ENCODE results near the gene NCOA4. TPM values are rescaled to one million over a fixed set of nuclear protein-coding genes. Genes with fewer than 3 reads are reported as not detected.

NCOA4 gene
- total RNA-seq, 2 donors from 2014 or later = 60.2 to 80.1 TPM

DNA sequence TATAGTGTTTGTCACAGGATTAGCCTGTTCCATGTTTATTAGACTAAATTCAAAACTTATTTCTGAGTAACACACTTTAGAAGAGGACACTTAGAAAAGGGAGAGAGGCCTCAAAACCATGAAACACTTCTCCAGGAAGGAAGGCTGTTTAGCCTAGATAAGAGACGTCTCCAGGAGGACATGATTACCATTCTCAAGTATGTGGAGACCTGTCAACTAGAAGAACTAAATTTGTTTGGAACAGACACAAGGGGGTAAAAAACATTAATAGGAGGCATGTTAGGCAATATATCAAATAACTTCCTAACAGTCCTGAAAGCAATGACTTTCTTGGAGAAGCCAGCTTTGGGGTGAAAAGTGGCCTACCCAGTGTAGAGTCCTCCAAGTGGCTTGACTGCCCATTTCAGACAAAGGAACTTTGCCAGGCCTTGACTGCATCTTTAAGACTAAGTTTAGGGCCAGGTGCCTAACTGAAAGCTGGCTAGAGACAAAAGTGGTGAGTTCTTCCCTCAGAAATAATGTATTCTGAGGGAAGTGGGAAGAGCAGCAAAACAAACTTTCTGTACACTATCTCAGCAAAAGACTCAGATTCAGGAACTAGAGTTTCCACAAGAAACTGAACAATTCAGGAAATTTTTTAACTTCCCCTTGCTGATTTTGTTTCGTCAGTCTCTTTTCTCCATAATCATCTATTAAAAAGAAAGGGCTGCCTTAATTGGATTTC, 11.8 kb downstream of the NCOA4 start:
- H3K27ac ChIP-seq = peak overlapping the region in 3 of 4 donors; percentile 23 to 55 (median 40)

DNA sequence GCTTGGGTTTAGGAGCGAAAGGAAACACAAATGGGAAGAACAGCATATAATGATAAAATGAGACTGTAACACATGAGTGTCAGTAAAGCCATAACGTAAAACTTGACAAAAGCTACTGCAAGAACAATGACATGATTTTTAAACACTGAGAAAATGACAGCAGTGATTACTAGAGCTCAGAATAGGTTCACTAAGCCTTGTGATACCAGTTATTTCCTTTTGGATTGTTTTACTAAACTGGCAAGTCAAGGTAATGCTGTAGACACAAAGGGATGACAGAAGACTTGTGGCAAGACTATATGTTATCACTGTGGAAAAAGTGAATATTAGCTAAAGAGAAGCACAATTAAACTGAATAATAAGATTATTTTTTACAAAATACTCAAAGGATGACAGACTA, 12.7 kb downstream of the NCOA4 start:
- TF ChIP-seq, protein P1, sequence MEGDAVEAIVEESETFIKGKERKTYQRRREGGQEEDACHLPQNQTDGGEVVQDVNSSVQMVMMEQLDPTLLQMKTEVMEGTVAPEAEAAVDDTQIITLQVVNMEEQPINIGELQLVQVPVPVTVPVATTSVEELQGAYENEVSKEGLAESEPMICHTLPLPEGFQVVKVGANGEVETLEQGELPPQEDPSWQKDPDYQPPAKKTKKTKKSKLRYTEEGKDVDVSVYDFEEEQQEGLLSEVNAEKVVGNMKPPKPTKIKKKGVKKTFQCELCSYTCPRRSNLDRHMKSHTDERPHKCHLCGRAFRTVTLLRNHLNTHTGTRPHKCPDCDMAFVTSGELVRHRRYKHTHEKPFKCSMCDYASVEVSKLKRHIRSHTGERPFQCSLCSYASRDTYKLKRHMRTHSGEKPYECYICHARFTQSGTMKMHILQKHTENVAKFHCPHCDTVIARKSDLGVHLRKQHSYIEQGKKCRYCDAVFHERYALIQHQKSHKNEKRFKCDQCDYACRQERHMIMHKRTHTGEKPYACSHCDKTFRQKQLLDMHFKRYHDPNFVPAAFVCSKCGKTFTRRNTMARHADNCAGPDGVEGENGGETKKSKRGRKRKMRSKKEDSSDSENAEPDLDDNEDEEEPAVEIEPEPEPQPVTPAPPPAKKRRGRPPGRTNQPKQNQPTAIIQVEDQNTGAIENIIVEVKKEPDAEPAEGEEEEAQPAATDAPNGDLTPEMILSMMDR (IDR thresholded peaks at IDR 0.05) = no peak
- TF ChIP-seq POLR2A (IDR thresholded peaks at IDR 0.05) = no peak
- H3K27me3 ChIP-seq = no peaks in the 10 kb centered on the region
- peak overlapping the region in 1 of 4 donors; percentile 55 for H3K27ac ChIP-seq
- ATAC-seq = no peak
- 70 to 71% methylated on average over 2 of the region's 2 CpGs for WGBS, 2 donors
- intact Hi-C loops (cut with DNase I) = no loop called here
- H3K4me1 ChIP-seq = peaks cover 49% of the 10 kb centered on the region
- H3K9me3 ChIP-seq = no peaks in the 10 kb centered on the region
- H3K4me3 ChIP-seq = no peak overlapping the region
- no peak for DNase-seq
- peaks cover 10 to 14% of the 10 kb centered on the region in 2 donors for H3K36me3 ChIP-seq (replicated peaks in 1 of 2; ENCODE audit: insufficient read depth in 1 of 2, low read depth in 2 of 2)

More for the DNA sequence above, 11.8 kb downstream of the NCOA4 start:
- Histone ChIP-seq H3K27me3 (no peaks in the 10 kb centered on the region), H3K36me3 (replicated peaks in 1 of 2; ENCODE audit: insufficient read depth in 1 of 2, low read depth in 2 of 2) (peaks cover 3 to 8% of the 10 kb centered on the region in 2 donors), H3K4me3 (no peak overlapping the region), H3K4me1 (peaks cover 53% of the 10 kb centered on the region), H3K9me3 (no peaks in the 10 kb centered on the region)
- TF ChIP-seq, protein P1 (IDR thresholded peaks at IDR 0.05) = no peak
- TF ChIP-seq POLR2A (IDR thresholded peaks at IDR 0.05) = no peak
- ATAC-seq = no peak
- intact Hi-C loops (cut with DNase I) = no loop called here
- no peak for DNase-seq
- WGBS, 2 donors = 36 to 37% methylated on average over 2 of the region's 2 CpGs

DNA sequence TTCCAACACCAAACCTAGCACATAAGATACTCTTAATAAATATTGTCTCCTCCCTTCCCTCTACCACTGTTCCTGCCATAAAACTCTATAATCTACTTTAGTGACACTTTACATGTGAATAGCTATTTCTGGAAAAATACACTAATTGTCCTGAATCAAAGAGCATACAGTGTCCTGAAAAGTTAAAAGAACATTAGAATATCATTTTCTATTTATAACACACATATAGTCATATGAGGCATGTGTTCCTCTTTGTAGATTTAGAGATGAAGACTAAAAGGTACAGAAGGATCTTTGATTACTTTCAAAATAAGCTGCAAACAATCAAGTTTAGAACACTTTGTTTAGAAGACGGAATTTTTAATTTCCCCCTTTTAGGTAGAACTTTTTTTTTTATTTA, 13.6 kb downstream of the NCOA4 start:
- Histone ChIP-seq H3K9me3 (no peaks in the 10 kb centered on the region), H3K27me3 (no peaks in the 10 kb centered on the region), H3K4me3 (no peak overlapping the region), H3K27ac (no peak overlapping the region), H3K4me1 (peaks cover 41% of the 10 kb centered on the region), H3K36me3 (replicated peaks in 1 of 2; ENCODE audit: insufficient read depth in 1 of 2, low read depth in 2 of 2) (peaks cover 12 to 21% of the 10 kb centered on the region in 2 donors)
- intact Hi-C loops (cut with DNase I) = no loop called here
- 72 to 95% methylated on average over 1 of the region's 1 CpG for WGBS, 2 donors
- TF ChIP-seq POLR2A (IDR thresholded peaks at IDR 0.05) = no peak
- TF ChIP-seq, protein P1 (IDR thresholded peaks at IDR 0.05) = no peak
- no peak for ATAC-seq
- DNase-seq = no peak

DNA sequence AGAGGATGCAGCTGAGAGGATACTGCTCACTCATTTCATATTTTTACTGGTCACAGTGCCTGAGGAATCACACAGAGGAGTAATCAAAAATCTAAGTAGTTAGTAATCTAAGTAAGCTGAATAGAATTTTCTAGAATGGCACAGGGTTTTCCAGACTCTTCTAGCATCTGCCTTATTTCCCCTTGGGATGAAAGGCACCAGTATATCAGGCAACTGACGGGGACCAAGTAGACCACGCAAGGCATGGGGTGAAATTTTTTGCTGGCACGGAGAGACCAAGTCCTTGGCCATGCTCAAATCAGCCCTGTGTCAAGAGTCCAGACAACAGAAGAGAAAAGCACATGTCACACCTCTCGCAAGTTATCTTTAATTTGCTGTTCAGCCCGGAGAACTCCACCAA, 14.2 kb downstream of the NCOA4 start:
- Histone ChIP-seq H3K4me1 (peaks cover 36% of the 10 kb centered on the region), H3K27me3 (no peaks in the 10 kb centered on the region), H3K27ac (no peak overlapping the region), H3K36me3 (replicated peaks in 1 of 2; ENCODE audit: insufficient read depth in 1 of 2, low read depth in 2 of 2) (peaks cover 15 to 21% of the 10 kb centered on the region in 2 donors), H3K9me3 (no peaks in the 10 kb centered on the region), H3K4me3 (no peak overlapping the region)
- intact Hi-C loops (cut with DNase I) = no loop called here
- 77 to 88% methylated on average over 5 of the region's 5 CpGs for WGBS, 2 donors
- no peak for TF ChIP-seq POLR2A (IDR thresholded peaks at IDR 0.05)
- TF ChIP-seq, protein P1 (IDR thresholded peaks at IDR 0.05) = no peak
- ATAC-seq (no peak), DNase-seq (no peak)

All from body of pancreas (tissue), 4 donors.